ENCODE measurements around the gene TRAF3. TPM values are rescaled to one million over a fixed set of nuclear protein-coding genes. Genes with fewer than 3 reads are reported as not detected.
A peak's percentile ranks its signal among the peaks of the same experiment; 100 is the strongest.

TRAF3 gene
- total RNA-seq, 1 experiment from 2014 or later, result 14.0 TPM

DNA sequence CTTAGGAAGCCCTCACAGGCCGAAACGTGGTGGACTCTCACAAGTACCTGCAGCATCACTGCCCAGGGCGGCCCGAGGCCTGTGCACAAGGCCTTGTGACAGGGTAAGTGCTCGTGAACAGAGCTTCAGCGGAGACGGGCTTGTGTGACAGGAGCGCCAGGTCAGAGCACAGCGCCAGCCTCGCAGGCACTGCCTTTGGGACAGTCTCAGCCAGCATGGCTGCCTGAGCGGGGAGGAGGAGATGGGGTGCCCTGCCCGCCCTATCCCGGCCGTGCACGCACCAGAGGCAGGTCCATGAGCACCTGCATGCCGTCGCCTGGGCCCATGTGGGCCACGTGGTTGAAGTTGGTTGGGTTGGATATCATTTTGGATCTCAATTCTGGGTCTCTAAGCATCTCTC is 162.1 kb downstream of the TRAF3 start:
- no peak for DNase-seq (ENCODE audit: low spot score)

DNA sequence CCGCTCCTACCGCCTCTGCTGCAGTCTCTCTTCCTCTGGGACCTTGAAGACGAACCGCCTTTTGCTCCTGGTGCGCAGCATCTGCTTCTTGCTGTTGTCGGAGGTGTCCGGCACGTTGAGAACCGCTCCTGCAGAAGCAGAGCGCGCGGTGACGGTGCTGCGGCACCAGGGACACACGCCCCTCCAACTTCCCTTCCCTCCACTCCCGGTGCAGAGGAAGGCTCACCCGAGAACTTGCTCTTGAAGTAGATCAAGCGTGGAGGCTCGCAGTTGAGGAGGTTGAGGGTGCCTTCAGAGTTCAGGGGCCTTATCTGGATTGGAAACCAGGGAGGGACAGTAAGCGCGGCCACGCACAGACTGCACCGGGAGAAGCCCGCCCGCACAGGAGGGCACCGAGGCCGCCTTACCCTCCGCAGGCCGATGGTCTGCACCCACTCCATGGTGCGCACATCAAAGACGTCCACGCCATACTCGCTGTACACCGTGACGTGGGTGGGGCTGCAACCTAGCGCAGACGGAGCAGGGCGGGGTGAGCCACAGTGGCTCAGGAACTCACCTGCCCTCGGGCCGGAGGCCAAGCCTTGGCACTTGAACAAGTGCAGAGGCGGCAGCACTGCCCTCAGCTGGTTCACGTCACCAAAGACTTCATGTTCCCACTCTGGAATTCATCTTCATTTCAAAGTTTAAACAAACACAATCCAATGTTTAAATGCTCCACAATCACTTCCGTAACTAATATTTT is 162.7 kb downstream of the TRAF3 start:
- no peak for DNase-seq (ENCODE audit: low spot score)

DNA sequence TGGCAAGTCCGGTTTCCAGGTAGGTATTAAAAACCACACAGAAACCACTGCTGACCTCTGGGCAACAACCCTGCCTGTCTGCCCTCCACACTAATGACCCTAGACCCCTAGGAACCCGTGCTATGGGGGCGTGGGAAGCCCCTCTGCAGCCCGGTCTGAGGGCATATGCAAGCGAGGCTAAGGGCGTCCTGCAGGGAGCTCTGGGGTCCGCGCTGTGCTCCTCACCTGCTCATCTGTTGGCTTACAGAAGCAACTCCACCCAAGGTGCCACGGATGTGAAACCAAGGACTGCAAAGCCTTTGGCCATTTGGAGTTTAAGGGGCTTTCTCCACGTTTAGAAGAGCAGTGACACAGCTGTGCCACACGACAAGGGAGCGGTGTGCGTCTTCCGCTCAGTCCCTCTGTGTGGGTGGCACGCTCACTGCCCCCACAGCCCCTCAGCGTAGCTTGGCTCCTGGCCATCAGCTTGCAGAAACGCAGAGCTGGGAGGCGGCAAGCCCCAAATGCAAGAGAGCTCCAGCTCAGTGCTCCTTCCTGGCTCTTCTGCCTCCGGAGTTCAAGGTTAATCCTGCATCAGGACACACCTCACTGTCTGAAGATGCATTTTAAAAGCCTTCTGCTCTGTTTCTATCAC is 163.6 kb downstream of the TRAF3 start:
- DNase-seq (ENCODE audit: low spot score), result no peak

DNA sequence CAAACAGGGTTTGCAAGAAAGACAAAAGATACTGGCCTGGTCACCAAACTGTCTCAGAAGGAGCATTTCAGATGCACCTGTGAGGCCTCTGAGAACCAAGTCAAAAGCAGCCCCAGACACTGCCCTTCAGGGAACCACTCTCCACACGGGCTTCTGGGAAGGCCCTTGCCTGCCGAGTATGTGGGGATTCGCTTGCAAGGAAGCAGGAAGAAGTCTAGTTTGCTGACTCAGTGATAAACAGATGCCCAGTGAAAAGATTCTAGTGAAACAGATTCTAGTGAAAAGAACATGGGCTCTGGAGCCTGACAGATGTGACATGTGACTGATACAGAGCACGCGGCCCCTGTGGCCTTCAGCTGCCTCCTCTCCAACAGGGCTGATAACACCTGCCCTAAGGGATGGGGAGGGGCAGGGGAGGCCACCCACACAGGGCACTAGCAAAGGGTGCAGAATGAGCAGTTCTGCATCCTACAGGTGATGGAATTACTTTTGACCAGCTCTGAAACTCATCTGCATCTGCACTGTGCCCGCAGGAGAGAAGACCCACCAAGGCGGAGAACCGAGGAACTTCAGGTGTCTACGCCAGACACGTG is 164.3 kb downstream of the TRAF3 start:
- DNase-seq (ENCODE audit: low spot score), result no peak

GRCh38 chr14:102942069-102942468 is 164.8 kb downstream of the TRAF3 start:
- DNase-seq (ENCODE audit: low spot score), result no peak

GRCh38 chr14:102943454-102943853 is 166.2 kb downstream of the TRAF3 start:
- DNase-seq (ENCODE audit: low spot score), result no peak

GRCh38 chr14:102943979-102944378 is 166.7 kb downstream of the TRAF3 start:
- DNase-seq (ENCODE audit: low spot score), result no peak

- no peak for DNase-seq (ENCODE audit: low spot score)
Measured at GRCh38 chr14:102944448-102945330, 167.4 kb downstream of the TRAF3 start.

- DNase-seq (ENCODE audit: low spot score), result no peak
Measured at GRCh38 chr14:102945346-102946130, 168.3 kb downstream of the TRAF3 start.

DNA sequence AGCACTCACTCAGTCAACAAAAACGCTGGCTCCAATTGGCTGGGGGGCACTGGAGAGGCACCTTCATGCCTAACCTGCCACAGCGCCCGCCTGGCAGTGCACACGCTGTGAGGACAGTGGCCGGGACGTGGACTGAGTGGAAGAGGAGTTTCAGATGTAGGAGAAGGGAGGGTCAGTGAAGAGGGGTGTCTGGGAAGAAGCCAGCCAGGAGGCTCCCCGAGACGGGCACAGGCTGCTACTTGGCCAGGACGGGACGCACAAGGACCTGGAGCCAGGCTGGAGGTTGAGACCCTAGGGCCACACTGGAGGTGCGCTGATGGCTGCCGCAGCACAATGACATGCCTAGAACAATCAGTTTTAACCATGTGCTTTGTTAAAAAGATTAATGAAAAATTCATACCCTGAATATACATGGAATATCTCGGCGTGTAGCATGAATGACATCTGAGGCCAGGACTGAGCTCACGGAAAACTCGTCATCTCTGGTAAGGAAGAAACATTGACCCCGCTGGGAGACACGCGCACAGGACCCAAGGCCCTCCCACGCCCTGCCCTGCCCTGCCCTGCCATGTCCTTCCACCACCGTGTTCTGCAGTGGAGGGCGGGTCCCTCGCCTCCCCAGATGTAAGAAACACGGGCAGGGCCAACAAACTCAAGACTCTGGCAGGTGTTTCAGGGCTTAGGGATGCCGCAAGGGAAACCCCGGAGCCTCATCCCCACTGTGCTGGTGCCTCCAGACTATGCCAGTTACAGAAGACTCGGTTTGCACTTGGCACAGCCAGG is 170.3 kb downstream of the TRAF3 start:
- no peak for DNase-seq (ENCODE audit: low spot score)

DNA sequence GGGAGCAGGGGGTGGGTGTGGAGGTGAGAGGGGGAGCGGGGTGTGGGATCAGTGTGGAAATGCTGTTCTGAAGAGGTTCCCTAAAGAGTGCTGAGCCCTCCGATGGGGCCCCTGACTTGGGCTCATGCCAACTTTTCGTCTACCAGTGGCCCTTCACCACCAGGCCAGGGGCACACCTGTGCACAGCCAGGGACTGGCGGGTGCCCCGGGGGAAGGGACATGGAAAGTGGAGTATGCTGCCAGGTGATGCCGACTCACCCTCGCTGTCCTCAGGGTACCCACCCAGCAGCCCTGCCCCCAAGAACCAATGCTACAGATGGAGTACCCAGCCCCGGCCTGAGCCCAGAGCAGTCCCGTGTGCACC is 171.4 kb downstream of the TRAF3 start:
- DNase-seq (ENCODE audit: low spot score), result no peak

GRCh38 chr14:102949062-102949800 is 172.0 kb downstream of the TRAF3 start:
- DNase-seq (ENCODE audit: low spot score), result no peak

- no peak for DNase-seq (ENCODE audit: low spot score)
Measured at GRCh38 chr14:102949801-102950451, 172.7 kb downstream of the TRAF3 start.

DNA sequence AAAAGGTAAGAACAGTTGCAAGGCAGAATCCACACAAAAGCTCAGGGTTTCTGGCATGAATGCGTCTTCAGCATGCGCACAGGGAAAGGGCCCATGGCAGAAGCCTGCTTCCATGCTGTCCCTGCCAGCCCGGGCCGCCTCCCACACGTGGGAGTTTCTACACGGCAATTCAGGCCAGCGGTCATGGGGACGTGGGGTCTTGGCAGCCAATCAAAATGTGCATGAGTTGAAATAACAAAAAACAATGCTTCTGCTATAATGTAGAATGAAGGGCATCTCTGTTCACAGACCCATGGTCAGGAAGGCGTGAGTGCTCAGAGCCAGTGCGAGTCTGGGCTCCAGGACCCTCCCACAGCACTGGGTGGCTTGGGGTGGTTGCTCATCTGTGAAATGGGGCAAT is 173.8 kb downstream of the TRAF3 start:
- DNase-seq (ENCODE audit: low spot score), result no peak

GRCh38 chr14:102951799-102952198 is 174.6 kb downstream of the TRAF3 start:
- peak; percentile 55 for DNase-seq (ENCODE audit: low spot score)

GRCh38 chr14:102952276-102952675 is 175.0 kb downstream of the TRAF3 start:
- DNase-seq (ENCODE audit: low spot score), result no peak

- DNase-seq (ENCODE audit: low spot score), result no peak
Measured at GRCh38 chr14:102953100-102953499, 175.9 kb downstream of the TRAF3 start.

DNA sequence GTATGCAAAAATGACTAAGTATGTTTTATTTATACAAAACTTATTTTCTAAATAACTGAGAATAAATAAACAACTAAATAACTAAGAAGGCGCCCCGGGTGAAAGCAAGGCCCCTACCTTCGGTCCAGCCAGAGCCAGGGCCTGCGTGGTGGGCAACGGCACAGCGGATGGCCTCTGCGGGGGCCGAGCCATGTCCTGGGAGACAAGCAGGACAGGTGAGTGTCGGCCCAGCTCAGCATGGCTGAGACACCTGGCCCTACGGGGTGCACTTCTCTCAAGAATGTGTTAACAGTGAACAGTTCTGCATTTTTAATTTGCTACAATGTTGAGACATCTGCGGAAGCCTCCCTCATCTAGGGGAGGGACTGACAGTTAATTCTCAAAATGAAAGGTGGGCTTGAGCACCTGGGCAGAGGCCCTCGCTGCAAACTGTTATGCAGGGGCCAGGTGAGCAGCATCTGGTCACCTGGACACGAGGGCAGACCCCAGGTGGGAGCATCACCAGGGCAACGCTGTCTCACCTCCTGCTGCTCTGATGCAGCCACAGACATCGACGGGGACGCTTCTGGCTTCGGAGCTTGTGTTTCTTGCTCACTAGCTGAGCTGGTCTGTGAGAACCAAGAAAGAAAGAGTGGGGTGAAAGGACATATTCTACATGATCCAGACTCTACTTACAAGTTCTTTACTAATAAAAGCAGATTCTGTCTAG is 177.0 kb downstream of the TRAF3 start:
- no peak for DNase-seq (ENCODE audit: low spot score)
